Stimulated activated CD4-positive, alpha-beta T cell treated with anti-CD3 and anti-CD28 coated beads, Interleukin-15, amount 100 ng/mL, for 48 hours (primary cell): Measurements from ENCODE around the gene CLEC9A.

Experiments used
- DNase-seq, 2 donors: peaks; one replicate each; pipeline ENCODE4 v3.0.0-alpha.2; 2020; ENCODE audit warnings: low read depth in 2 of 2

CLEC9A gene

DNA sequence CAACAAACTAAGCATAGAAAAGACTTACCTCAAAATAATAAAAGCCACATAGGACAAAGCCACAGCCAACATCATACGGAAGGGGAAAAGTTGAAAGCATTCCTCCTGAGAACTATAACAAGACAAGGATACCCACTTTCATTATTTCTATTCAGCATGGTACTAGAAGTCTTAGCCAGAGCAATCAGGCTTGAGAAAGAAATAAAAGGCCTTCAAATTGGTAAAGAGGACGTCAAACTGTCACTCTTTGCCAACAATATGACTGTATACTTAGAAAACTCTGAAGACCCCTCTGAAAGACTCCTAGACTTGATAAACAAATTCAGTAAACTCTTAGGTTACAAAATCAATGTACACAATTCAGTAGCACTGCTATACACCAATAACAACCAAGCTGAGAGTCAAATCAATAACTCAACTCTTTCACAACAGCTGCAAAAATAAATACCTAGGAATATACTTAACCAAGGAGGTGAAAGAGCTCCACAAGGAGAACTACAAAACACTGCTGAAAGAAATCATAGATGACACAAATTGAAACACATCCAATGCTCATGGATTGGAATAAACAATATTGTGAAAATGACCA, 79.9 kb downstream of the CLEC9A start:
- DNase-seq: no peak

DNA sequence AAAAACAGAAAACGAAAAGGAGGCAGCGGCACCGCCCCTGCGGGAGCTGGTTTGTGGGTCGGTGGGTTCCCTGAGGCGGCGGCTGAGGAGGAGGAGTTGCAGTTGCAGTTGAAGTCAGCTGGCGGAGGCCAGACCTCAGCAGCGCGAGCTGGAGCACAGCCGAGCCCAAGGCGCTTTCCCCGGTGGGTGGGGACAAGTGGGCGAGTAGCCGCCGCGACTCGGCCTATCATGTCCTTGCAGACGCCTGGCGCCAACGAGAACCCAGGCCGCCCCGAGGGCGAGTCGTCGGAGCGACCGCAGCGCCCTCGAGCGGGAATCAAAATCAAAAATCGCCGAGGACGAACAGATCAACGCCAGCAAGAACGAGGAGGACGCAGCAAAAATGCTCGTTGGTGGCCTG, 81.0 kb downstream of the CLEC9A start:
- DNase-seq: no peak

DNA sequence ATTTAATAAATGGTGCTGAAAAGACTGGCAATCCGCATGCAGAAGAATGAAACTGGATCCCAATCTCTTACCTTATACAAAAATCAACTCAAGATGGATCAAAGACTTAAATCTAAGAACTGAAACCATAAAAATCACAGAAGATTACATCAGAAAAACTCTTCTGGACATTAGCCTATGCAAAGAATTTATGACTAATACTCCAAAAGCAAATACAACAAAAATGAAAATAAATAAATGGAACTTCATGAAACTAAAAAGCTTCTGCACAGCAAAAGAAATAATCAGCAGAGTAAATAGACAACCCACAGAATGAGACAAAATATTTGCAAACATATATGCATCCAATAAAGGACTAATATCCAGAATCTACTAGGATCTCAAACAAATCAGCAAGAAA, 82.6 kb downstream of the CLEC9A start:
- DNase-seq: no peak

DNA sequence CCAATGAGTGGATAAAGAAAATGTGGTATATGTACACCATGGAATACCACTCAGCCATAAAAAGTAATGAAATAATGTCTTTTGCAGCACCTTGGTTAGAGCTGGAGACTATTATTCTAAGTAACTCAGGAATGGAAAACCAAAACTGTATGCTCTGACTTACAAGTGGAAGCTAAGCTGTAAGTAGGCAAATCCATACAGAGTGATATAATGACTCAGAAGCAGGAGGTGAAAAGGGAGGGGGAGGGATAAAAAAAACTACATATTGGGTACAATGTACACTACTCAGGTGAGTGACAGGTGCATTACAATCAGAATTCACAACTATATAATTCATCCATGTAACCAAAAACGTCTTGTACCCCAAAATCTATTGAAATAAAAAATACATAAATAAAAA, 83.4 kb downstream of the CLEC9A start:
- DNase-seq: no peak

DNA sequence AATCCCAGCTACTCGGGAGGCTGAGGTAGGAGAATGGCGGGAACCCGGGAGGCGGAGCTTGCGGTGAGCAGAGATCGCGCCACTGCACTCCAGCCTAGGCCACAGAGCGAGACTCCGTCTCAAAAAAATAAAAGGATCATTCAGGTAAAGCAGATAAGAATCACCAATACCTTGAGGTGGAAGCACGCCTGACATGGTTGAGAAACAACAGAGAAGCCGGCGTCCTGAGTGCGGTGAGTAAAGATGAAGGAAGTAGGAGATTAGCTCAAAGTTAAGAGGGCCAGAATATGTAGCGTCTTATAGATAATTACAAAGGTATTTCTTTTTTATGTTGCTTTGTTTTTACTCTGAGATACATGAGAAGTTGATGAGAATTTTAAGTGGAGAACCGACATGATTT, 84.8 kb downstream of the CLEC9A start:
- no peak for DNase-seq
